GM21737 (cell line): ENCODE measurements around the gene CPO.

Experiments used
- ATAC-seq: cut with Tn5 transposase; IDR thresholded peaks from one replicate; pipeline ENCODE4 v1.9.1; 2021; ENCODE audit warnings: mild to moderate bottlenecking, moderate library complexity; ENCODE audit not compliant: unreplicated experiment

Gene CPO

GRCh38 chr2:206970589-206971360, 31.5 kb downstream of the CPO start:
- no peak for ATAC-seq

DNA sequence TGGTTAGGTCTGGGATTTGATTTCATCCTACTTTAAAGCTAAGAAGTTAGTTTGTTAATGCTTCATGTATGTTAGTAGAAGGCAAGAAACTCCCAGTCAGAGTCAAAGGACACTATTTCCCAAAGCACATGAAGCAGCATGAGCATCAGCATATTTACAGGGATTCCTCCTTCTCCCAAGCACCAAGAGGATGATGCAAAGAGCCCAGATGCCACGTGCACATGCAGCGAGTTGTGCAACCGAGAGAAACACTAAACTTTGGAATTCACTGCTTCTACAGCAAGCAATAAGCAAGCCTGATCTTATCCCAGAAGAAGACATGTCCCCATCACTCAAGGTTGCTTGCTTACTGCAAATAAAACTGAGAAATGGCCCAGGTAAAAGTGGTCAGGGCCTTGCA, 32.5 kb downstream of the CPO start:
- ATAC-seq, result no peak

GRCh38 chr2:206974551-206974950, 35.2 kb downstream of the CPO start:
- no peak for ATAC-seq

DNA sequence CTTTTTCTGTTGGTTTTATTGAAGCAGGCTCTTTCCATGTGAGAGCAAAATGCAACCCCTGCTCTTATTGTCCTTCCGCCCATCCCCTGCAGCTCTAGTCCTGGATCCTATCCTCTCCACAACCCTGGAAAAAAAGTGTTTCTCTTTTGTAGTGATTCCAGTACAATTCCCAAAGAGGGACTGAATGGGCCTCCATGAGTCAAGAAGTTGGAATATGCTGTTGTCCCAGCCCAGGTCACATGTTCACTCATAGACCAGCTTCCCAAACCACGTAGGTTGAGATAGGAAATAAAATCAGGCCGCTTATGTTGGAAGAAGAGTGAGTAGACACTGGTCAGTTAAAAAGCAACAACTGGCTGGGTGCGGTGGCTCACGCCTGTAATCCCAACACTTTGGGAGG, 39.4 kb downstream of the CPO start:
- no peak for ATAC-seq

DNA sequence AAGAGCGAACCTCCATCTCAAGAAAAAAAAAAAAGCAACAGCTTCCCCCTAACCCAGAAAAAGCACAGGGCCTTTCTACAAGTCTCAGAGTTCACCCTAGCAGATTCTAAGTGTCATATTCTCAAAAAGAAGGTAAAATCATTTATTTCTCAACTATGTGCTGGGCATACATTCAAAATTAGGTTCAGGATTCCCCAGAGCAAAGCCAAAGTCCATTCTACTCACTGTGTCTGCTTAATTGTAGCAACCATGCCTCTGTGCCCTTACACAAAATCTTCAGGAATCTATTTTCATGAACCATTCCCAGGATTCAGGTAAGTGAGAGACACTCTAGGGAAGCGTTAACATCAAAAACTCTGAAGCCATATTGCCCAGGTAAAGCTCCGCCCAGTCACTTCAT, 40.0 kb downstream of the CPO start:
- no peak for ATAC-seq

DNA sequence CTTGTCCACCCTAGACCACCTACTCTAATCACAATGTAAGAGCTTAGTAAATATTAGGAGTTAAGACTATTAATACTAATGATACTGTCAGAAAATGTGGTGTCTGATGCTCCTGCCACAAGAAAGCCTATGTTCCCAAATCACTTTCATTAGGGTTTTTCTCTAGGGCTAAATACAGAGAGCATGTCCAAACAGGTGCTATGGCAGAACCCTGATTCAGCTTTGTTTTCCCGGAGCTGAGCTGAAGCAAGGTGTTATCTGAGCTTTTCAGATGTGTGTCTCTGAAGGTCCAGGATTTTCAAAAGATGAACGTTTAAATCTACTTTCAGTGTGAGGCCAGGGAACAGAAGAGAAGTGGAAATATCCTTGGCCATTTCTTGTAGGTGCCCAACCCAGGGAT, 40.6 kb downstream of the CPO start:
- ATAC-seq, result no peak

- ATAC-seq, result no peak
These were observed 41.1 kb downstream of the CPO start for GRCh38 chr2:206980413-206980812.

DNA sequence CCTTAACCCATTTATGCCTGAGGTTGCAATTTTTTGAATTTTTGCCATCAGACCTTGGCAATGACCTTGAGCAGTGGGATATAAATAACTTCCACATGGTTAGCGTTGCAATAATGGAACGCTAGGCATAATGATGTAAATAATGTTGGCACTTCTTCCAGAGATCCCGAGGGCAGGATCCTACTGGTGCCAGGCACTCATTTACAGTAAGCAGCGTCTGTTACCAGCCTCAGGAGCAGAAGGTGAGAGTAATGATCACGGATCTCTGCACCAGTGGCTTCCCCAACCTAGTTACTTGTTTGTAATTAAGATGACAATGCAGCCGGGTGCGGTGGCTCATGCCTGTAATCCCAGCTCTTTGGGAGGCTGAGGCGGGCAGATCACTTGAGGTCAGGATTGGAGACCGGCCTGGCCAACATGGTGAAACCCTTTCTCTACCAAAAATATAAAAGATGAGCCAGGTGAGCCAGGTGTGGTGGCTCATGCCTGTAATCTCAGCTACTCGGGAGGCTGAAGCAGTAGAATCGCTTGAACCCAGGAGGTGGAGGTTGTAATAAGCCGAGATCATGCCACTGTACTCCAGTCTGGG, 41.9 kb downstream of the CPO start:
- no peak for ATAC-seq

GRCh38 chr2:206981739-206982340, 42.5 kb downstream of the CPO start:
- ATAC-seq, result no peak

DNA sequence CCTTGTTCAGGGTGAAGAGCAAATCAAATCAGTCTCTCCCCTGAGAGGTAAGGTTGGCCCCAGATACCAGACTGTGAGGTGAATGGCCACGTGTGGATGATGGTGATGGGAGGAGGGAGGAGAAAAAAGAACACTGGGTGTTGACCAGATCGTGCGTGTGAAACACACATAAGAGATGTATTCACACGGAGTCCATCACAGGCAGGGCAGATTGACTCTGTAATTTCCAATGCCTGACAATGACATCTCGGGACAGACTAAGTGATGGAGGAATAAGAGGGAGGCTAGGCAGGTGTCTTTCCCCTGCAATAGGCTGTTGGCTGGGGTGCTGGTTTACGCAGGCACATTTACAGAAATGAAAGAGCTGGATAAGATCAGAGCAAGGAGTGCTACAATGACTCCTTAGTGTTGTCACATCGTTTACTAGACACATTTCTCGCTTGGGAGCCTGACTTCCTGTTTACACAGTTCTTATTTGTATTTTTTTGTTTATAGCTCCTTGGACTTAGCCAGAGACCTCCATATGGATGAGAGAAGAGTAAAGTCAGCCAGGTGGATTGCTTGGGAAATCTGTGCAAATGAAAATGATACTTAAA, 43.1 kb downstream of the CPO start:
- ATAC-seq, result no peak

GRCh38 chr2:206983161-206983859, 44.0 kb downstream of the CPO start:
- ATAC-seq, result no peak

- no peak for ATAC-seq
These were observed 44.9 kb downstream of the CPO start for GRCh38 chr2:206984206-206984605.

GRCh38 chr2:206986943-206987342, 47.6 kb downstream of the CPO start:
- no peak for ATAC-seq

GRCh38 chr2:206987810-206988209, 48.5 kb downstream of the CPO start:
- no peak for ATAC-seq

DNA sequence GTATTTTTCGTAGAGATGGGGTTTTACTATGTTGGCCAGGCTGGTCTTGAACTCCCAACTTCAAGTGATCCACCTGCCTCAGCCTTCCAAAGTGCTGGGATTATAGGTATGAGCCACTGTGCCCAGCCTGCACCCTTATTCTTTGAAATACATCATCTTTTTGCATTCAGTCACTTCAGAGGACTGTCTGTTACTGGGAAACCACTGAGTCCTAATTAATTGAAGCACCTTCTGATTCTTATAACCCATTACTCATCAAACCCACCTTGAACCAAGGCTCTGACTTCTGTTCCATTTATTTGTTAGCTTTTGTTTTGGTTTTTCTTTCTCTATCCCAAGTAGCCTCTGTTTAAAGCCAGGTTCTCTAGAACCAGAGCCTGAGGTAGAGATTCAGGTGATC, 49.6 kb downstream of the CPO start:
- no peak for ATAC-seq

GRCh38 chr2:206989311-206989710, 50.0 kb downstream of the CPO start:
- no peak for ATAC-seq

DNA sequence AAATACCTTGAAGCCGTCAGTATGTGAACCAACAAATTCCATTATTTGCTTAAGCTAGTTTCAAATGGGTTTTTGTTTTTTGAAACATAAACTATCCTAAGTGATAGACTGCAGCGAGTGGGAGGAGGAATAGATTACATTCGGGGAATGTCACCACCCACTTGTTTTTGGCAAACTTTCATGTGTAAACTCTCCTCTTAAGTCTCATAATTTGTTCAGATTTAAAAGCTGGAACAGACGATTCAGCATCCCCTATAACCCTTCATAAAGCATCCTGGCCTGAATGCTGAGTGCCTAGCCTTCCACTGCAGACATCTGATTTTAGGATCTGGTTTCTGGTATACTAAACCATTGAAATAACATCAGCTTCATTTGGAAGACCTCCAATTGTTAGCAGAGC, 51.0 kb downstream of the CPO start:
- no peak for ATAC-seq

- ATAC-seq, result no peak
These were observed 51.8 kb downstream of the CPO start for GRCh38 chr2:206991070-206991469.

DNA sequence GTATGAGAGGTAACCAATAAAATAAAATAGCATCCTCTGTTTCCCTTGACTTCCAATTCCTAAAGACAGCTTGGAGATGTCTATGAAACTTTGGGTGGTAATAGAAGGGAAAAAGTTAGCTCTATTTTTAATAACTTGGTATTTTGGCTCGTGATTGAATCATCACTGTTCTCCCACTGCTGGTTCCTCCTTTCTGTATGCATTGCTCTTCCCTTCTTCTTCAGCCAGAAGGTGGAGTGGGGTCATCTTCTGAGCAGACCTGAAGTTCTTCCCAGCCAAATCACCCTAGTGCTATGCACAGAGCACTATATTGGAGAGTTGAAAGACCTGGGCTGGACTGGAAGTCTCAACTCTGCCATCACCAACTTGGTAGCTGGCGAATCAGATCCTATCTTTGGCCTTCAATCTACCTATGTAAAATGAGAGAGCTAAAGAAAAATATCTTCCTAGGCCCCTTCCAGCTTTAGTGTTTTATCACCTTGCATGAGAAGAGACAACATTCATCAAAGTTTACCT, 54.1 kb downstream of the CPO start:
- ATAC-seq, result no peak

DNA sequence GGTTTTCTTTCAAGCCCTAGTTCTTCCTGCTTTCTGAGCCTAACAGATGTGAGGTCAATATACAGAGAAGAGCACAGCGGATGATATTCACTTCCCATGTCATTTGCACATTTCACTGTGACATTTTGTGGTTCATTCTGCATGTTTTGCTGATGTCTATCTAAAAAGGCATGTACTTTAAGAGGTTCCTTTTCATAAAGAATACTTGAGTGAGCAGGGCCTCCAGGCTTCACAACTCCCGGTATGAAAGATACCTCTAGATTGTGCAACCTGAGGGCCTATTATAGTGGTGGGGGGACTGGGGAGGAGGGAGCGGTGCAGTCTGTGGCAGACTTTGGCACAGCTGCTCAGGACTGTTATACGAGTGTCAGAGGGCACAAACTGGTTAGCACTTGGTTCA, 54.6 kb downstream of the CPO start:
- no peak for ATAC-seq

- no peak for ATAC-seq
These were observed 57.3 kb downstream of the CPO start for GRCh38 chr2:206996556-206997065.
